HEK293 (cell line): ENCODE data around the gene TMED1.
A peak's percentile ranks its signal among the peaks of the same experiment; 100 is the strongest.

Source experiments
- CTCF ChIA-PET: fragments of 350-600 bp; formaldehyde crosslinking; extraction: SDS; loops from one replicate; lab custom pipeline; 2021; ENCODE audit warnings: antibody characterized with exemption; lab: Yijun Ruan, JAX
- POLR2A ChIA-PET: fragments of 300-600 bp; formaldehyde crosslinking; extraction: SDS; loops from one replicate; lab custom pipeline; 2020; ENCODE audit warnings: antibody characterized with exemption, inconsistent platforms; lab: Yijun Ruan, JAX
- H3K27ac ChIP-seq: fragments of 200-500 bp; sonication (Bioruptor generic); 2 replicates; pipeline ENCODE4 v1.5.1; 2014; ENCODE audit warnings: low read depth, low read length, control low read depth, inconsistent platforms; ENCODE audit errors: extremely low read depth
- H3K36me3 ChIP-seq, 2 experiments: fragments of 200-500 bp in 1 of 2; sonication (Bioruptor generic) in 1 of 2; 1 replicate in 1 of 2; 2 replicates in 1 of 2; pipeline ENCODE4 v1.5.1; 2014 to 2017; ENCODE audit warnings: inconsistent platforms in 2 of 2, low read length in 2 of 2; ENCODE audit not compliant: control insufficient read depth in 2 of 2, insufficient read depth in 1 of 2
- H3K4me1 ChIP-seq: fragments of 200-500 bp; sonication (Bioruptor generic); 2 replicates; pipeline ENCODE4 v1.5.1; 2014; ENCODE audit warnings: mild to moderate bottlenecking, low read length, inconsistent platforms; ENCODE audit not compliant: control insufficient read depth, insufficient read depth
- H3K4me3 ChIP-seq: 2 replicates; pipeline ENCODE4 v1.5.1; 2011; ENCODE audit warnings: low read depth, mild to moderate bottlenecking, control low read depth, low read length, moderate library complexity
- H3K9me3 ChIP-seq: fragments of 200-500 bp; sonication (Bioruptor generic); 2 replicates; pipeline ENCODE4 v1.5.1; 2014; ENCODE audit warnings: low read depth, low read length, inconsistent platforms; ENCODE audit not compliant: control insufficient read depth, insufficient read depth
- EGR2 ChIP-seq: fragments of 450-650 bp; formaldehyde crosslinking; IDR thresholded peaks from 2 replicates; pipeline ENCODE4 v1.5.1; 2016; ENCODE audit warnings: low read depth, missing biosample characterization, missing genetic modification characterization
- GFI1B ChIP-seq: fragments of 450-650 bp; formaldehyde crosslinking; IDR thresholded peaks from 2 replicates; pipeline ENCODE4 v1.5.1; 2016; ENCODE audit warnings: missing biosample characterization, missing genetic modification characterization
- GLIS2 ChIP-seq: fragments of 450-650 bp; formaldehyde crosslinking; IDR thresholded peaks from 2 replicates; pipeline ENCODE4 v1.5.1; 2016; ENCODE audit warnings: missing biosample characterization, missing genetic modification characterization
- INSM2 ChIP-seq: fragments of 450-650 bp; formaldehyde crosslinking; IDR thresholded peaks from 2 replicates; pipeline ENCODE4 v1.5.1; 2016; ENCODE audit warnings: missing biosample characterization, missing genetic modification characterization
- KLF7 ChIP-seq: fragments of 450-650 bp; formaldehyde crosslinking; IDR thresholded peaks from 2 replicates; pipeline ENCODE4 v1.5.1; 2016; ENCODE audit warnings: missing biosample characterization, missing genetic modification characterization, borderline replicate concordance
- PATZ1 ChIP-seq: fragments of 450-650 bp; formaldehyde crosslinking; IDR thresholded peaks from 2 replicates; pipeline ENCODE4 v1.5.1; 2016; ENCODE audit warnings: missing biosample characterization, missing genetic modification characterization
- PRDM2 ChIP-seq: fragments of 450-650 bp; formaldehyde crosslinking; IDR thresholded peaks from 2 replicates; pipeline ENCODE4 v1.5.1; 2016; ENCODE audit warnings: missing biosample characterization, missing genetic modification characterization, borderline replicate concordance
- SP2 ChIP-seq: fragments of 450-650 bp; formaldehyde crosslinking; IDR thresholded peaks from 2 replicates; pipeline ENCODE4 v1.5.1; 2016; ENCODE audit warnings: missing biosample characterization, missing genetic modification characterization
- ZBTB6 ChIP-seq: fragments of 450-650 bp; formaldehyde crosslinking; IDR thresholded peaks from 2 replicates; pipeline ENCODE4 v1.5.1; 2017; ENCODE audit warnings: missing biosample characterization, missing genetic modification characterization
- ZEB2 ChIP-seq: fragments of 450-650 bp; formaldehyde crosslinking; IDR thresholded peaks from 2 replicates; pipeline ENCODE4 v1.5.1; 2016; ENCODE audit warnings: missing biosample characterization, missing genetic modification characterization
- ZNF112 ChIP-seq: fragments of 450-650 bp; formaldehyde crosslinking; IDR thresholded peaks from 2 replicates; pipeline ENCODE4 v1.5.0; 2017; ENCODE audit warnings: missing biosample characterization, missing genetic modification characterization
- ZNF449 ChIP-seq: fragments of 450-650 bp; formaldehyde crosslinking; IDR thresholded peaks from 2 replicates; pipeline ENCODE4 v1.5.1; 2017; ENCODE audit warnings: missing biosample characterization, mild to moderate bottlenecking, missing genetic modification characterization, moderate library complexity
- ZNF488 ChIP-seq: fragments of 450-650 bp; formaldehyde crosslinking; IDR thresholded peaks from 2 replicates; pipeline ENCODE4 v1.5.1; 2016; ENCODE audit warnings: missing biosample characterization, missing genetic modification characterization
- ZNF571 ChIP-seq: fragments of 450-650 bp; formaldehyde crosslinking; IDR thresholded peaks from 2 replicates; pipeline ENCODE4 v1.5.0; 2017; ENCODE audit warnings: missing biosample characterization, missing genetic modification characterization
- ZNF629 ChIP-seq: fragments of 450-650 bp; formaldehyde crosslinking; IDR thresholded peaks from 2 replicates; pipeline ENCODE4 v1.5.1; 2017; ENCODE audit warnings: missing biosample characterization, missing genetic modification characterization
- ZNF830 ChIP-seq: fragments of 450-650 bp; IDR thresholded peaks from 2 replicates; pipeline ENCODE4 v1.5.0; 2018; ENCODE audit warnings: missing biosample characterization, missing genetic modification characterization, low read depth, mild to moderate bottlenecking, moderate library complexity

Gene TMED1

GRCh38 chr19:10832939-10833296, 3.1 kb downstream of the TMED1 start (continued):
- TF ChIP-seq ZBTB6 (tag by site-specific recombination): no peak

- TF ChIP-seq ZNF112 (no peak), SP2 (tag by site-specific recombination) (peak; percentile 12; the same call in 1 of the 2 replicates)
- Histone ChIP-seq H3K27ac (no peak overlapping the region), H3K4me3 (no peak overlapping the region), H3K36me3 (peaks cover 0 to 61% of the 10 kb centered on the region in 2 experiments; a peak in 2 of 3 replicates), H3K9me3 (no peaks in the 10 kb centered on the region), H3K4me1 (no peaks in the 10 kb centered on the region)
- ChIA-PET POLR2A (no interaction called here), CTCF (interaction anchor here (1.0 kb wide), 1 partner anchor 32 kb away, joined by 3 read pairs; no protein-coding TSS in a partner anchor)
Measured at GRCh38 chr19:10831987-10832938, 3.7 kb downstream of the TMED1 start.

GRCh38 chr19:10830931-10831779, 4.9 kb downstream of the TMED1 start:
- Histone ChIP-seq H3K4me1 (no peaks in the 10 kb centered on the region), H3K27ac (no peak overlapping the region), H3K9me3 (no peaks in the 10 kb centered on the region), H3K4me3 (no peak overlapping the region), H3K36me3 (peaks cover 6 to 70% of the 10 kb centered on the region in 2 experiments; a peak in 2 of 3 replicates)
- ChIA-PET CTCF (no interaction called here), POLR2A (no interaction called here)
- TF ChIP-seq ZNF571 (tag by site-specific recombination) (no peak), GFI1B (no peak), EGR2 (tag by site-specific recombination) (no peak), ZNF488 (tag by site-specific recombination) (no peak), PRDM2 (tag by site-specific recombination) (no peak), ZNF830 (tag by site-specific recombination) (no peak), KLF7 (tag by site-specific recombination) (no peak), ZEB2 (no peak), GLIS2 (tag by site-specific recombination) (peak; percentile 18; the same call in 1 of the 2 replicates), ZNF449 (tag by site-specific recombination) (no peak), INSM2 (tag by site-specific recombination) (no peak), PATZ1 (tag by site-specific recombination) (0 out of 2 replicates have a peak, but pooled peaks have one; percentile 16), ZNF629 (tag by site-specific recombination) (no peak)
